GM23338 (cell line): Measurements from ENCODE around the gene ASB15.

ENCODE experiments used
- EZH2 ChIP-seq: fragments of 200-600 bp; sonication (generic); IDR thresholded peaks from one replicate; pipeline ENCODE4 v1.8.0; 2017; ENCODE audit warnings: antibody characterized with exemption, mild to moderate bottlenecking, low read depth; ENCODE audit not compliant: unreplicated experiment
- EZH2phosphoT487 ChIP-seq: fragments of 200-600 bp; sonication (generic); IDR thresholded peaks from one replicate; pipeline ENCODE4 v1.8.1; 2018; ENCODE audit warnings: antibody characterized with exemption; ENCODE audit not compliant: unreplicated experiment
- POLR2AphosphoS5 ChIP-seq: IDR thresholded peaks from 2 replicates; pipeline ENCODE4 v1.6.1; 2016; ENCODE audit warnings: antibody characterized with exemption, low read depth
- TF ChIP-seq, protein P1 (sequence below), 2 experiments: fragments of 200-600 bp in 1 of 2; sonication (generic) in 1 of 2; conservative IDR thresholded peaks; 2 replicates each; pipeline versions ENCODE4 v1.5.1 to v1.6.1; 2016 to 2017; ENCODE audit warnings: antibody characterized with exemption in 2 of 2, low read depth in 2 of 2, mild to moderate bottlenecking in 2 of 2, moderate library complexity in 1 of 2

DNA sequence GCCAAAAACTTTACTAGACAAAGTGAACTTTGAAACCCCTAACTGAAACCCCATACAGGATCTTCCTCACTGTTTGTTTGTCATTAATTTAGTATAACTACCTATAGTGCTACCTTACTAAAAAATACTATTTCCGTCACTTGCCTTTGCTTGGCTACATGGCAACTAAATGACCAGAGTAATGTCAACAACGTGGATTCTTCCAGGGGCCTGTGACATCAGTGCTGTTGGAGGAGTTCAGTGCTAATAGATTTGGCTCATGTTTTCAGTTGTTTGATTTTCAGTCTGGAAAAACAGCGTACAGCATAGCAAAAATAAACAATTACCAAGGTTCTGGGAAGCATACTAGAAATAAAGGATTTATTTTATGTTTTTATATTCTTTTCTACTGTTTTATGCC, 3.0 kb upstream of the ASB15 start:
- TF ChIP-seq EZH2 (no peak), EZH2phosphoT487 (no peak), POLR2AphosphoS5 (no peak)
- TF ChIP-seq, protein P1, sequence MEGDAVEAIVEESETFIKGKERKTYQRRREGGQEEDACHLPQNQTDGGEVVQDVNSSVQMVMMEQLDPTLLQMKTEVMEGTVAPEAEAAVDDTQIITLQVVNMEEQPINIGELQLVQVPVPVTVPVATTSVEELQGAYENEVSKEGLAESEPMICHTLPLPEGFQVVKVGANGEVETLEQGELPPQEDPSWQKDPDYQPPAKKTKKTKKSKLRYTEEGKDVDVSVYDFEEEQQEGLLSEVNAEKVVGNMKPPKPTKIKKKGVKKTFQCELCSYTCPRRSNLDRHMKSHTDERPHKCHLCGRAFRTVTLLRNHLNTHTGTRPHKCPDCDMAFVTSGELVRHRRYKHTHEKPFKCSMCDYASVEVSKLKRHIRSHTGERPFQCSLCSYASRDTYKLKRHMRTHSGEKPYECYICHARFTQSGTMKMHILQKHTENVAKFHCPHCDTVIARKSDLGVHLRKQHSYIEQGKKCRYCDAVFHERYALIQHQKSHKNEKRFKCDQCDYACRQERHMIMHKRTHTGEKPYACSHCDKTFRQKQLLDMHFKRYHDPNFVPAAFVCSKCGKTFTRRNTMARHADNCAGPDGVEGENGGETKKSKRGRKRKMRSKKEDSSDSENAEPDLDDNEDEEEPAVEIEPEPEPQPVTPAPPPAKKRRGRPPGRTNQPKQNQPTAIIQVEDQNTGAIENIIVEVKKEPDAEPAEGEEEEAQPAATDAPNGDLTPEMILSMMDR (conservative IDR thresholded peaks at IDR 0.05; ENCODE audit: low read depth in 2 of 2): no peak
